Fibroblast of lung (primary cell): ENCODE measurements around the gene CLOCK. TPM values are rescaled to one million over a fixed set of nuclear protein-coding genes. Genes with fewer than 3 reads are reported as not detected.

Experiments
- DNase-seq, 2 donors: peaks; one replicate each; pipeline versions ENCODE4 v3.0.0 to v3.0.0-alpha.2; 2010; ENCODE audit warnings: low read depth in 2 of 2
- H2AFZ ChIP-seq: 2 replicates; pipeline ENCODE4 v1.5.1; 2012; ENCODE audit warnings: low read length, control low read depth, inconsistent platforms
- H3K27ac ChIP-seq: 2 replicates; pipeline ENCODE4 v1.5.1; 2011; ENCODE audit warnings: low read length, control low read depth; ENCODE audit not compliant: insufficient read depth
- H3K27me3 ChIP-seq: 2 replicates; pipeline ENCODE4 v1.5.1; 2011; ENCODE audit warnings: mild to moderate bottlenecking, low read length; ENCODE audit not compliant: control insufficient read depth, insufficient read depth
- H3K36me3 ChIP-seq: 2 replicates; pipeline ENCODE4 v1.5.1; 2011; ENCODE audit warnings: low read length; ENCODE audit not compliant: control insufficient read depth, insufficient read depth
- H3K4me1 ChIP-seq: 2 replicates; pipeline ENCODE4 v1.5.1; 2011; ENCODE audit warnings: low read length; ENCODE audit not compliant: control insufficient read depth, insufficient read depth; ENCODE audit errors: extremely low read depth
- H3K4me2 ChIP-seq: 2 replicates; pipeline ENCODE4 v1.5.1; 2011; ENCODE audit warnings: low read length, control low read depth; ENCODE audit not compliant: insufficient read depth; ENCODE audit errors: extremely low read depth
- H3K4me3 ChIP-seq, 4 experiments: fragments of 200-600 bp in 1 of 4; sonication (generic) in 1 of 4; replicated peaks in 1 of 4; 2 replicates each; pipeline ENCODE4 v1.5.1; 2011 to 2016; ENCODE audit warnings: low read length in 4 of 4, low read depth in 3 of 4, mild to moderate bottlenecking in 3 of 4, control low read depth in 2 of 4, inconsistent platforms in 1 of 4, mixed read lengths in 1 of 4; ENCODE audit not compliant: insufficient read depth in 1 of 4; ENCODE audit errors: control extremely low read depth in 1 of 4
- H3K79me2 ChIP-seq: 2 replicates; pipeline ENCODE4 v1.5.1; 2012; ENCODE audit warnings: mild to moderate bottlenecking, low read length, inconsistent platforms; ENCODE audit not compliant: control insufficient read depth, insufficient read depth
- H3K9ac ChIP-seq: 2 replicates; pipeline ENCODE4 v1.5.1; 2011; ENCODE audit warnings: mild to moderate bottlenecking, low read length, control low read depth; ENCODE audit not compliant: insufficient read depth
- H3K9me3 ChIP-seq: 2 replicates; pipeline ENCODE4 v1.5.1; 2012; ENCODE audit warnings: low read depth, low read length; ENCODE audit not compliant: control insufficient read depth, insufficient read depth
- H4K20me1 ChIP-seq: 2 replicates; pipeline ENCODE4 v1.5.1; 2011; ENCODE audit warnings: low read length; ENCODE audit not compliant: control insufficient read depth, insufficient read depth; ENCODE audit errors: extremely low read depth
- CTCF ChIP-seq, 2 donors: IDR thresholded peaks in 1 of 2; conservative IDR thresholded peaks in 1 of 2; 1 replicate in 1 of 2; 2 replicates in 1 of 2; pipeline ENCODE4 v1.5.1; 2011 to 2012; ENCODE audit warnings: low read length in 2 of 2, control low read depth in 1 of 2, inconsistent platforms in 1 of 2, low read depth in 1 of 2, mild to moderate bottlenecking in 1 of 2
- EZH2 ChIP-seq: IDR thresholded peaks from 2 replicates; pipeline ENCODE4 v1.5.1; 2012; ENCODE audit warnings: low read length, control low read depth, mild to moderate bottlenecking; ENCODE audit errors: missing control alignments
- polyA plus RNA-seq, 2 donors: library from polyadenylated mRNA; depleted of rRNA in 1 of 2; stranded (reverse) in 1 of 2; unstranded in 1 of 2; fragments of >200 nt; gene quantifications; 2 replicates each; pipeline ENCODE4 v1.2.1, GENCODE V29; 2011 to 2012; ENCODE audit warnings: missing spikeins in 1 of 2
- total RNA-seq: library from RNA; depleted of rRNA; stranded (reverse); fragments of >200 nt; gene quantifications from 2 replicates; pipeline ENCODE4 v1.2.1, GENCODE V29; 2014

Gene CLOCK
- total and polyA plus RNA-seq, 2 donors (not counting 1 experiment from before 2014, with no cell fraction given) = 26.1 to 27.4 TPM

GRCh38 chr4:55438314-55438713, 108.4 kb downstream of the CLOCK start:
- no peak overlapping the region for H2AFZ ChIP-seq
- H3K9me3 ChIP-seq = no peaks in the 10 kb centered on the region
- no peak for DNase-seq
- H3K4me3 ChIP-seq = no peak overlapping the region
- no peaks in the 10 kb centered on the region for H4K20me1 ChIP-seq
- H3K27ac ChIP-seq = no peak overlapping the region
- H3K4me2 ChIP-seq = no peak overlapping the region
- H3K27me3 ChIP-seq = no peaks in the 10 kb centered on the region
- no peak for TF ChIP-seq EZH2
- no peak for TF ChIP-seq CTCF (conservative IDR thresholded peaks at IDR 0.05 in 1 of 2, IDR thresholded peaks at IDR 0.05 in 1 of 2; ENCODE audit: low read depth in 1 of 2, low read length in 2 of 2)
- H3K36me3 ChIP-seq = peaks cover 8% of the 10 kb centered on the region
- H3K9ac ChIP-seq = no peak overlapping the region
- no peaks in the 10 kb centered on the region for H3K4me1 ChIP-seq
- no peaks in the 10 kb centered on the region for H3K79me2 ChIP-seq

DNA sequence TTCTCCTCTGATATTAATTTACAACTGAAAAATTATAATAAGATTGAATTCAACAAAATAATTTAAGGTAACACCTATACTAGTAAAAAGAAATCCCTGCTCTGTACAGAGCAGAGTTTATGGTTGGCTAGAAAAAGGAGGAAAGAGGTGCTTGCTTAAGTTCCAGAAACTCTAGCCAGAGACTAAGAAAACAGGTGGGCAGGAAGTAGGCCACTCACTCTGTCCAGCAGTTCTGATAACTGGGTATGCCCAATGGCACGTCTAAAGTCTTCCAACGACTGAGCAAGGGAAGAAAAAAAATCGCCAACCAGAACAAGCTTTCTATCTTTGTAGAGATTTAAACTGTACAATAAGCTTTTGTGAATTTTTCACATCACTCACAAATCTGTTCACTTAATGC, 108.9 kb downstream of the CLOCK start:
- no peaks in the 10 kb centered on the region for H4K20me1 ChIP-seq
- no peak overlapping the region for H3K4me2 ChIP-seq
- H3K4me1 ChIP-seq = no peaks in the 10 kb centered on the region
- no peaks in the 10 kb centered on the region for H3K79me2 ChIP-seq
- H3K27ac ChIP-seq = no peak overlapping the region
- no peaks in the 10 kb centered on the region for H3K27me3 ChIP-seq
- DNase-seq = no peak
- H2AFZ ChIP-seq = no peak overlapping the region
- no peak overlapping the region for H3K9ac ChIP-seq
- no peaks in the 10 kb centered on the region for H3K9me3 ChIP-seq
- peaks cover 8% of the 10 kb centered on the region for H3K36me3 ChIP-seq
- no peak overlapping the region for H3K4me3 ChIP-seq
- TF ChIP-seq CTCF (conservative IDR thresholded peaks at IDR 0.05 in 1 of 2, IDR thresholded peaks at IDR 0.05 in 1 of 2; ENCODE audit: low read depth in 1 of 2, low read length in 2 of 2) = no peak
- no peak for TF ChIP-seq EZH2

- no peaks in the 10 kb centered on the region for H3K27me3 ChIP-seq
- no peaks in the 10 kb centered on the region for H3K4me1 ChIP-seq
- H2AFZ ChIP-seq = no peak overlapping the region
- H3K4me2 ChIP-seq = no peak overlapping the region
- H3K79me2 ChIP-seq = no peaks in the 10 kb centered on the region
- TF ChIP-seq EZH2 (no peak), CTCF (conservative IDR thresholded peaks at IDR 0.05 in 1 of 2, IDR thresholded peaks at IDR 0.05 in 1 of 2; ENCODE audit: low read depth in 1 of 2, low read length in 2 of 2) (no peak)
- H3K27ac ChIP-seq = no peak overlapping the region
- no peak overlapping the region for H3K9ac ChIP-seq
- DNase-seq = peak; percentile 51 to 61
- no peaks in the 10 kb centered on the region for H4K20me1 ChIP-seq
- H3K9me3 ChIP-seq = no peaks in the 10 kb centered on the region
- no peak overlapping the region for H3K4me3 ChIP-seq
- peaks cover 8% of the 10 kb centered on the region for H3K36me3 ChIP-seq
These were observed 109.3 kb downstream of the CLOCK start for GRCh38 chr4:55437356-55437796.
